K562 treated with DMSO at 1 percent for 48 hours (cell line): ENCODE data around the gene NRG4. TPM values are rescaled to one million over a fixed set of nuclear protein-coding genes. Genes with fewer than 3 reads are reported as not detected.

ENCODE experiments used
- total RNA-seq: library from RNA; unstranded; fragments of 300-600 nt; gene quantifications from 2 replicates; pipeline ENCODE4 v1.2.3, GENCODE V29; 2022; ENCODE audit warnings: low replicate concordance; ENCODE audit errors: extremely low read depth

NRG4 gene
- total RNA-seq, result not detected in 2 replicates

GRCh38 chr15:76011627-76012551, at the start of gene NRG4:
Gene NRG4, minus strand, starts transcription at chr15:76012424. Its CDS starts 1,194 bp downstream, at chr15:76011230.

GRCh38 chr15:76059320-76060117, 47.3 kb upstream of the NRG4 start, which contains the start of gene TMEM266:
Gene TMEM266, plus strand, starts transcription at chr15:76059985. Its CDS starts 74,279 bp downstream, at chr15:76134264.

GRCh38 chr15:75903331-75904239, 108.6 kb downstream of the NRG4 start, which contains the start of gene FBXO22:
Gene FBXO22, plus strand, starts transcription at chr15:75903878. Its CDS starts 86 bp downstream, at chr15:75903964.

Other genes starting within 250 kb of the NRG4 start
- not detected in 2 replicates for gene UBE2Q2, start 169.0 kb downstream of the NRG4 start, total RNA-seq
- gene FBXO22, start 108.5 kb downstream of the NRG4 start, total RNA-seq, result not detected in 2 replicates
- gene TMEM266, start 47.6 kb upstream of the NRG4 start, total RNA-seq, result not detected in 2 replicates